ENCODE results near the gene ITSN1.

Gene ITSN1

DNA sequence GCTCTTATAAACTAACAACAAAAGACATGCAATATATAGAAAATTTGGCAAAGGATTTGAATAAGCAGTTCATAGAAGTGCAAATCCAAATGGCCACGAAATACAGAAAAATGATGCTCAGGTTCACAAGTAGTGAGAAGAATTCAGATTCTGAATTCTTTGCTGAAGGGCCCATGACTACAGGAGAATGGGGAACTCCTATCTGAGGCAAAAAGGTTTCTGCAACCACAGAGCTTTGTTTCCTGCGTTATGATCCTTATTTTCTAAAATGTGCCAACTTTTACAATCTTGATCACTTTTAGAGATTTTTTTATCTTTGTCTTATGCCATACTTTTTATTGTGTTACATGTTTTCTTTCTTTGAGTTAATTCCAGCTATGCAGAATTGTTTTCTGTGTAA is 91.3 kb downstream of the ITSN1 start:
- no peak for DNase-seq

DNA sequence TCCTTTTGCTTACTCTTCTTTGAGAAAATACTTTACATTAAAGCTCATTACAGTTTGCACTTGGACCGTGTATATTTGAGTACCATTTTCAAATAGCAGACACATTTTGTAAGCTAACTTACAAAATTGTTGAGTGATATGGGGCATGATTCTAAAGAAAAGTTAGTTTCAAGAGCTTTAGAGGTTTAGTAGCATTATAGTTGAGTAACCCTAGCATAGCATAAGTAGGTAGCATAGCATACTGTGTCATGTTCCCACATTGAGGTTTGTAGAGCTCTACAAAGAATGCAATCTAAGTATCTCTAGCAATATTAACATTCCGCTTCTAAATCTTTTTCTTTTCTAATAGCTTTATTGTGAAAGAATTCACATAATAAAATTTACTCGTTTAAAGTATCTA is 92.0 kb downstream of the ITSN1 start:
- DNase-seq: no peak

DNA sequence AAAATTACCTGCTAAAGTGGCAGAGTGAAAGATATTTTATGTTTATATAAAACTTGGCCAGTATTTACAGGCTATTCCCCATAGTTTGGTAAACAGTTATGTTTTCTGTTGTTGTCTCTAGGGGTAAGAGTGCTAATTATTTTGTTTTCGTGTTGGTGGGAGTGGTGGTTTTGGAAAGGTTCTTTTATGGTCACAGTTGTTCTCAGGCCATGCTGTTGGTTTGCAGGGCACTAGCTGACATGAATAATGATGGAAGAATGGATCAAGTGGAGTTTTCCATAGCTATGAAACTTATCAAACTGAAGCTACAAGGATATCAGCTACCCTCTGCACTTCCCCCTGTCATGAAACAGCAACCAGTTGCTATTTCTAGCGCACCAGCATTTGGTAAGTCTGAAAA is 92.5 kb downstream of the ITSN1 start:
- no peak for DNase-seq

DNA sequence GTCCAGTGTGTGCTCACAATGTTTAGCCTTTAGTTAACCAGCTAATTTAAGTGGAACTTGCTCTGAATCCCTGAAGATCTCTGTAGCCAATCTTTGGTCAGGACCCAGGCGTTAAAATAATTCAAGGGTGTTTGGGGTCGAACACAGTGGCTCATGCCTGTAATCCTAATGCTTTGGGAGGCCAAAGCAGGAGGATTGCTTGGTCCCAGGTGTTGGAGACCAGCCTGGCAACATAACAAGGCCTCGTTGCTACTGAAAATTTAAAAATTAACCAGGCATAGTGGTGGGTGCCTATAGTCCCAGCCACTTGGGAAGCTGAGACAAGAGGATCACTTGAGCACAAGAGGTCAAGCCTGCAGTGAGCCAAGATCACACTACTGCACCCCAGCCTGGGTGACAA is 94.3 kb downstream of the ITSN1 start:
- no peak for DNase-seq

DNA sequence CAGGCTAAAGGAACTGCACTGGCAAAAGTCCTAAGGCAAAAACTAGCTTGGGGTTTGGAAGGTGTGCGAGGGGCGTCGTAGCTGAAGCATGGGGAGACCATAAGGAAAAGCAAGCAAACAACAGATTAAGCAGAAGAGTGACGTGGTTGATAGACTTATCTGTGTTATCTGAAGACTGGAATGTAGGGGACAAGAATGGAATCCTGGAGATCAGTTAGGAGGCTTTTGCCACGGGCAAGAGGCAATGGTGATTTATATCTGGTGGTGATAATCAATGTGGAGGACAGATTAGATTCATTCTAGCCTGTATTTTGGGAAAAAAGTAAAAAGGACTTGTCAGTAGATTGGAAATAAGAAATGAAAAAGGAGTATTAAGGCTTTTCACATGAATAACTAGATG is 97.4 kb downstream of the ITSN1 start:
- DNase-seq: no peak

DNA sequence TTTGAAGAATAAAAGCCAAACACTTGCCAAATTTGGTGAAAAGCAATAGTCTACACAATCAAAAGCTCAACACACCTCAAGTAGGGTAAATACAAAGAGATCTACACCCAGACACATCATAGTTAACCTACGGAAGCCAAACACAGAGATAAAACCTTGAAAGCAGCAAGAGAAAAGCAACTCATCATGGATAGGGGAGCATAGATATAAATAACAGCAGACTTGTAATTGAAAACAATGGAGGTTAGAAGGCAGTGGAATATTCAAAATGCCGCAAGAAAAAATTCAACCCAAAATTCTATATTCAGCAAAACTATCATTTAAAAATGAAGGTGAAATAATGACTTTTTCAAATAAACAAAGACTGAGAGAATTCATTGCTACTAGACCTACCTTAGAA is 105.1 kb downstream of the ITSN1 start:
- DNase-seq: no peak

DNA sequence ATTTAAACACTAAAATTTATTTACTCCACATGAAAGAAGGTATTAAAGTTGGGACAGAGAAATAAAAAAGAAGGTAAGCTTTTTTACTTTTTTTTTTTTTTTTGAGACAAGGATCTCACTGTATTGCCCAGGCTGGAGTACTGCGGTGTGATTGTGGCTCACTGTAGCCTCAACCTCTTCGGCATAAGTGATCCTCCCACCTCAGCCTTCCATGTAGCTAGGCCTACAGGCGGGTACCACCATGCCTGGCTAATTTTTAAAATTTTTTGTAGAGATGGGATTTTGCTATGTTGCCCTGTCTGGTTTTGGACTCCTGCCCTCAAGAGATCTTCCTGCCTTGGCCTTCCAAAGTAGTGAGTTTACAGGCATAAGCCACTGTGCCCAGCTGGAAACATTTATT is 106.6 kb downstream of the ITSN1 start:
- DNase-seq: no peak

DNA sequence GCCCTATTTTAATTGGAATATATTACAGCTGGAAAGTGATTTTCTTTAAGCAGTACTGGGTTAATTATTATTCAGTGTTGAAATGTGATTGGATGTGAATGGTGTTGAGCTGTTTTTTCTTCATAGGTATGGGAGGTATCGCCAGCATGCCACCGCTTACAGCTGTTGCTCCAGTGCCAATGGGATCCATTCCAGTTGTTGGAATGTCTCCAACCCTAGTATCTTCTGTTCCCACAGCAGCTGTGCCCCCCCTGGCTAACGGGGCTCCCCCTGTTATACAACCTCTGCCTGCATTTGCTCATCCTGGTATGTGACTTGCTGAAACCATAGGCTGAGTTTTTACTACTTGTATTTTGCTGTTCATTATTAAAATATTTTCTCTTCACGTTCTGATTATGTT is 107.7 kb downstream of the ITSN1 start:
- DNase-seq: no peak

DNA sequence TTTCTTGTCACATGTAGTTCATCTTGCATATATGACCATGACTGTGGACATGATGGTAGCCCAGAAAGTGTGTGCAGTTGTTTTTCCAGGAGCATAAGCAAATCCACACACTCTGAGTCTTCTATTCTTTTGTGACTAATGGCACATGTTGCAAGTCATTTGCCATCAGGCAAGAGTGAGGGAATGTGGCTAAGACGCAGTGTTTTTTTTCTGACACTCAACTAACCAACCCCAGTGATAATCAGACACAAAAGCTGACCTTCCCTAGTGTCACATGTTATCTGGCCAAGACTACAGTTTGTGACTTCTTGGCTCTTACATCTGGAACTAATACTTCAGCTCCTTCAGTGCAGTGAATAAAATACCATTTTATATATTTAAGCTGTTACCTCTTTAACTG is 108.8 kb downstream of the ITSN1 start:
- DNase-seq: no peak

DNA sequence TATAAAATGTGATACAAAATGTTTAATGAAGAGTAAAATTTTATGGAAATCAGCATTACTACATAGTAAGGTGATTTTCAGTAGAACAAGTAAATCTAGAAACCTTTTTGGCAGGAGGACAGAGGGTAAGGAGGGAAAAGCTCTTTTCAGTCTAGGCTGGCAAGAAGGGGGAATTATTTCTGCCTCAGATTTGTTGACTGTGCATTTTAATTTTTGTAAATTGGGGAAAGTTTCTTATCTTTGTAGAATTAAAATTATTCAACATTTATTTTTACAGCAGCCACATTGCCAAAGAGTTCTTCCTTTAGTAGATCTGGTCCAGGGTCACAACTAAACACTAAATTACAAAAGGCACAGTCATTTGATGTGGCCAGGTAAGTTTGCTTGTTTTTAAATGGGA is 109.2 kb downstream of the ITSN1 start:
- DNase-seq: no peak

DNA sequence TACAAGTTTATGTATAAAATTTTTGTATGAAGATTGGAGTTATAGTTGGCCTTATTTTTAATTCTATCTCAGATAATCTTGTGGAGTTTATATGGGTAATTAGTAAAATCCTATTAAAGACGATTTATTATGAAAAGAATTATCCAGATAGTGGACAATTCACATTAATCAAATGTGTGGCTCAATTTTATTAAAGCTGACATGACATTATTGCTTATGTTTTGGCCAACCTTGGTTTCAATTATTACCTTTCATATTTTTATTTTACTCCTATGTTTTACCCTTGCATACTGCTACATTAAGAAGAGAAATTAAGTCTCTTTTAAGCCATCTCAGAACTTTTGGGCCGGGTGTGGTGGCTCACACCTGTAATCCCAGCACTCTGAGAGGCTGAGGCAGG is 110.0 kb downstream of the ITSN1 start:
- DNase-seq: no peak

DNA sequence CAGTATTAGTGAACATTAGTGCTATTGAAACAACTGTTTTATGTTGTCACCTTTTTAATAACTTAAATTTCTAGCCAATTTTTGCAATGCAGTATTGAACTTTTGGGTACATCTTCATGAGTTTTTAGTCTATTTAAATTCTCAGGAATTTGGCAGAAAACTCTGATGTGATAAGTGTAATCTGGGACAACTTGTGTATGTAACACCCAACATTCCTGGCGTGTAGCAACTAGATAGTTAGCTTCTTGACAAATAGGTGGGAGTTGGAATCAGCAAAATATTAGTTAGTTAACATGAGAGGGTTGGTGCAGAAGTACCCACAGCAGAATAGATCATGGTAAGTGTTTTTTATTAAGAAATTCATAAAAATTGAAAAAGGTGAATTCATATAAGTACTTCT is 111.6 kb downstream of the ITSN1 start:
- no peak for DNase-seq

DNA sequence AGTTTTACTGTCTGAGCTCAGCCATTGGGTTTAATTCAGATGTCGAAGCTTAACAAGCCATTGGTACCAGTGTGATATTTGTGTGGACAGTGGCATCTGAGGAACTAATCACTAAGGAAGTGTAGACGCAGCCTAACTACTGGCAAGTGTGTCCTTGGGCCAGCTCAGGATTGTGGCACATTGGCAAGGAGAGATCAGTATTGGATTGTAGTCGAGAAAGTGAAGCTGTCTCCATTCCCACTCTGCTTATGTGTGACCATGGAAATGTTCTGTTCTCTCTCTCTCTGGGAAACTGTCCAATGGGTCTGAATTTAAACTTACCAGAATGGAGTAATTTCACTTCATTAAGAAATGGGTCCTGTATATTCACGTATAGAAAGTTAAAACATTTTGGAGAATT is 112.2 kb downstream of the ITSN1 start:
- DNase-seq: no peak

DNA sequence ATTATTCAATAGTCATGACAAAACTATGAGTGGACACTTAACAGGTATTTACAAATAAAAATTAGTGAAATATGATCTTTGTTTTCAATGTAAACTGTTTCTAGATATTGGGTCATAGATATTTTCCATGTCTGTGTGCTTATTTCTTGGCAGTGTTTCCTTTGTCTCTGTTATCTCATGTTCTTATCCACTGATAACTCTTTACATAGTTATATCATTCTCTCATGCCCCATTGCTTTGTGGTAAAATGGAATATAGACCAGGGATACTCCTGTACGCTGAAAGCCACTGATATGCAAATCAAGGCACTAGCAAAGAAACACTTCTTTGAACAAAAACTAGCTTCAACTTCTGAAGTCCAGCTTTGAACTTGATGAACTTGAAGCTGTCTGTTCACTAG is 113.1 kb downstream of the ITSN1 start:
- DNase-seq: no peak

DNA sequence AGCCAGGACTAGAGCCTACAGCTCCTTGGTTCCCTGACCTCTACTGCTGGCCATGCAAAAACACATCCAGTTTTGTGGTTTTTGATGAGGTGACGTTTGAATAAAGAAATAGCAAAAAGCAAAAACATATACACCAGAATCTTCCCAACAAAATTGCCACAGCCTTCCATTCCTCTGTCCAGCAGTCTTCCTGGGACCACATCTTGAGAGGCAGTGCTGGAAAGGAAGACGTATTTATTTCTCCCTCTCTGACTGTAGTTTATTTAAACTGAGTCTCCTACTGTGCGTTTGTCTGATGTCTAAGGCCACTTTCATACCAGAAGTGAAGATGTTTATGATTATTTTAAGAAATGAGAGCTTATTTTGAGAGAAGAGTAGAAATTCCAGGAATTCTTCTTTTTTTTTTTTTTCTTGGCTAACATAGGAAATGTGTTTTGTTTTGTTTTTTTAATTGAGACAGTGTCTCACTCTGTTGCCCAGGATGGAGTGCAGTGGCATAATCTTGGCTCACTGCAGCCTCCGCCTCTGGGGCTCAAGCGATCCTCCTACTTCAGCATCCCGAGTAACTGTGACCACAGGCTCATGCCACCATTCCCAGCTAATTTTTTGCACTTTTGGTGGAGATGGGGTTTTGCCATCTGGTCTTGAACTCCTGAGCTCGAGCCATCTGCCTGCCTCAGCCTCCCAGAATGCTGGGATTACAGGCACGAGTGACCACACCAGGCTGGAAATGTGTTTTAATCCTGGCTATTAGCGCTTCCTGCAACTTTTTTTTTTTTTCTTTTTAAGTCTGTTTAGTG is 118.5 kb downstream of the ITSN1 start:
- no peak for DNase-seq

DNA sequence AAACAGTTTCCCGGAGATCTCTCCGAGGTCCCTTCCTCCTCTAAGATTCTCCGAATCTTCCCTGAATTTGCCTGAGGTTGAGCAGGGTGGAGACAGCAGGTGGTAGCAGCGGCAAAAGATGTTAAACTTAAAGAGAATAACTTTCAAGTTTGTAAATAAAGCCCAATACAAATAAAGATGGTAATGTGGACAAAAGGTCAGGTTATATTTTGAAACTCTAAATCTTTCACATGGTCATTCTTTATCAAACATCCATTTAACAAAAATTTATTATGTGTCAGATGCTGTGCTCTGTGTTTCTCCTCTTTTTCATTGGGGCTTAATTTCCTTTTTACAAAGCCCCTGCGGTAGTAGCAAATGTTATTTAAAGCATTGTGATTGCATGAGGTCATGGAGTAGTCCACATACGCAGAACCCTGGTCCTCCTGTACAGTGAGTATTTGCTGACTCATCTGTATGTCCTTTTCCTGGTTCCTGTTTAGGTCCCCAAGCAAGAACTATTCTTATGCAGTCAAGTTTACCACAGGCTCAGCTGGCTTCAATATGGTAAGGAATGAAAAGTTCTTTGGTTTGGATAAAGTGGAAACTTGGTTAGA is 119.2 kb downstream of the ITSN1 start:
- no peak for DNase-seq

DNA sequence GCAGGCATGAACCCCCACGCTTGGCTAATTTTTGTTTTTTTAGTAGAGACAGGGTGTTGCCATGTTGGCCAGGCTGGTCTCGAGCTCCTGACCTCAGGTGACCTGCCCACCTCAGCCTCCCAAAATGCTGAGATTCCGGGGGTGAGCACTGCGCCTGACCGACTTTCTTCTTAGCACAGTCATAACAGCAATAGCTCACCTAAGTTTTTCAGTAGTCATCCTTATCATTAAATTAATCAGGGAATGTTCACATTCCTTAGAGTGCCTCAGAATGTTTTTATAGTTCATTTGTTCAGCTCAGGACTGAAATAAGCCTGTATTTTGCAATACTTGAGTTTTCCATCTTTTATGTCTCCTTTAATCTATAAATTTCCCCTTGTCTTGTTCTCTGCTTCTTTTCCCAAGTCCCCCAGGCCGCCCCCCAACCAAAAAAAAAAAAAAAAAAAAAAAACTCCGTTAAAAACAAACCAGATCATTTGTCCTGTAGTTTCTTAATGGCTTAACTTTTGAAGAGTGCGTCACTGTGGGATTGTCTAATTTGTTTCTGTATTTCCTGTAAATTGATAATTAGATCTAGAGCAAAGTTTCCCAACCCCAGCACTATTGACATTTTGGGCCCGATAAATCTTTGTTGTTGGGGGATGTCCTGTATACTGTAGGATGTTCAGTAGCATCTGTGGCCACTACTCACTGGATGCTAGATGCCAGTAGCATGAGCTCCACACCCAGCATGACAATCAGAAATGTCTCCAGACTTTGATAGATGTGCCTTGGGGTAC is 120.7 kb downstream of the ITSN1 start:
- no peak for DNase-seq

DNA sequence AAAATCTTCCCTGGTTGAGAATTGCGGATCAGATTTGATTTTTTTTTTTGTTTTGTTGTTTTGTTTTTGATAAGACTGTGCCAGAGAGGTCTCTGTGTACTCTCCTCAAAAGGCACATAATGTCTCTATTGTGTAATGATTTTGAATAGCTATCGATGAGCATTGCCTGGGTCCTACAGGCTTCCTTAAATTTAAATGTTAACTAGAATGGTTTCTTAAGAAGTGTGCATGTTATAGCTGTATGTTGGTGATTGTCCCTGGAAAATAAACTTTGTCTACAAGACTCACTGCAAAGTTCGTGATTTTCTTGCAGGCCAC is 121.2 kb downstream of the ITSN1 start:
- no peak for DNase-seq

DNA sequence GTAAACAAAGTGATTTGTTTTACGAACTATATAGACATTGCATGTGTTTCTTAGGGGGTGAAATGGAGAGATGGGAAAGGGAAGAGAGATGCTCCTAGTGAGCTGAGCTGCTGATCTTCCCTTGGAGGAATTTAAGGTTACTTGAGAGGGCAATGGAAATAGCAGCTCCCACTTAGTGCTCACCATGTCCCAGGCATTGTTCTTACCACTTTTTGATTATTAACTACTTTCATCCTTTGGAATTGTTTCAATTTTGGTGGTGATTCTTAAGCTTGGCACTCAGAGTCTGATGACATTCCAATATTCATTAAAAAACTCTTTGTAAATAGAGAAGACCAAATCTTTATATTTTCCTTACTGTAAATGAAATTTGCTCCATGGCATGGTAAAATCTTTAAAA is 124.9 kb downstream of the ITSN1 start:
- no peak for DNase-seq

DNA sequence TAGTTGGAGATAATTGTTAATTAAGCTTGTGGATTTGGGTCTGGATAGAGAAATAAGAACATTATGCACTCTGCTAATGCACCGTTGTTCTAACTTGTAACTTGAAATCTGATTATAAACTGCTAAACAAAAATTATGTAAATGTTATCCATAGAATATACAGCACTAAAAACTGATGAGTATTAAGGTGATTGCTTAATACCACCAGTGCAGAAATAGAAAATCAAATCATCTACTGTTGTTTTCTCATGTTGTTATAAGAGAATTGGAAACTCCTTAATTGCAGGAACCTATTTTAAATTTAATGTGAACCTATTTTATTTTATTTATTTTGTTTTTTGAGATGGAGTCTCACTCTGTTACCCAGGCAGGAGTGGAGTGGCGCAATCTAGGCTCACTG is 125.7 kb downstream of the ITSN1 start:
- no peak for DNase-seq

DNA sequence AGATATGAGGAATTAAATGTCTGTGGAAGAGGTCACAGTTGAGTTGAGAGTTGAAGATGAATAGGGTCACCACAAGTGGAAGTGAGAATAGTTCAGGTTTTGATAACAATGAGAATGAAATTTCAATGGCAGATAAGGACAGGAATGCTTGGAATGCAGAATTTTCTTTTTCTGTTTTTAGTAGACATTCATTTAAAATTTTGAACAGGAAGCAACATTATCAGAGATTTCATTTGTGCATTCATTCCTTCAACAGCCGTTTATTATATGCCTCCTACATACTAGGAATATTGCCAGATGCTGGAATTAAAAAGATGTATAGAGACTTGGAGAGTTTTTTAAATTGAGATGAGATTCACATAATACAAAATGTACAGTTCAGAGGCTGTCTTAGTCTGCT is 126.8 kb downstream of the ITSN1 start:
- DNase-seq: no peak

DNA sequence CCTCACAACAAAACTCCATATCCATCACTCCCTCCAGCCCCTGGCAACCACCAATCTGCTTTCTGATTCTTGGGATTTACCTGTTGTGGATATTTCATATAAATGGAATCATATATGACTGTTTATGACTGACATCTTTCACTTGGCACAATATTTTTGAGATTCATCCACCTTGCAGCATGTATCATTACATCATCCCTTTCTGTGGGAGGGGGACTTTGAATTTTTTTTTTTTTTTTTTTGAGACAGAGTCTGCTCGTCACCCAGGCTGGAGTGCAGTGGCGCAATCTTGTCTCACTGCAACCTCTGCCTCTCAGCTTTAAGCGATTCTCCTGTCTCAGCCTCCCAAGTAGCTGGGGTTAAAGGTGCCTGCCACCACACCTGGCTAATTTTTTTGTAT is 128.2 kb downstream of the ITSN1 start:
- DNase-seq: no peak

DNA sequence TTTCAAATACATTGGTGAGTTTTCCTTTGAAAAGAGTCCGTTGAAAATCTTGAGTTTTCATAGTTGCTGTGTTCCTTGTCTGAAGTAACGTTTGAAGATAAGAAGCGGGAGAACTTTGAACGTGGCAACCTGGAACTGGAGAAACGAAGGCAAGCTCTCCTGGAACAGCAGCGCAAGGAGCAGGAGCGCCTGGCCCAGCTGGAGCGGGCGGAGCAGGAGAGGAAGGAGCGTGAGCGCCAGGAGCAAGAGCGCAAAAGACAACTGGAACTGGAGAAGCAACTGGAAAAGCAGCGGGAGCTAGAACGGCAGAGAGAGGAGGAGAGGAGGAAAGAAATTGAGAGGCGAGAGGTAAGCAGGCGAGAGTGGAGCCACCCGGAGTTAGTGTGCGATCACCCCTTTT is 129.7 kb downstream of the ITSN1 start:
- DNase-seq: no peak

DNA sequence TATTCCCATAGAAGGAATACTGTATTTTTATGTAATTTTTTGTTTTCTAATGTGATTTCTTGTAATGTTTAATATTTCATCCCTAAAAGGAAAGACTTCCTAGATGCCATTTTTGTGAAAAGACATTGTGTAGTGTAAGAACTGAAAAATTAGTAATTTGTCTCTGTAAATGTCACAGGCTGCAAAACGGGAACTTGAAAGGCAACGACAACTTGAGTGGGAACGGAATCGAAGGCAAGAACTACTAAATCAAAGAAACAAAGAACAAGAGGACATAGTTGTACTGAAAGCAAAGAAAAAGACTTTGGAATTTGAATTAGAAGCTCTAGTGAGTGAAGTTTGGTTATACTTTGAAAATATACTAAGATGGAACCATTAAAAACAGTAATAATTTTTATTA is 132.2 kb downstream of the ITSN1 start:
- DNase-seq: no peak
